Measurements from ENCODE around the gene ZNF581.

ZNF581 gene

DNA sequence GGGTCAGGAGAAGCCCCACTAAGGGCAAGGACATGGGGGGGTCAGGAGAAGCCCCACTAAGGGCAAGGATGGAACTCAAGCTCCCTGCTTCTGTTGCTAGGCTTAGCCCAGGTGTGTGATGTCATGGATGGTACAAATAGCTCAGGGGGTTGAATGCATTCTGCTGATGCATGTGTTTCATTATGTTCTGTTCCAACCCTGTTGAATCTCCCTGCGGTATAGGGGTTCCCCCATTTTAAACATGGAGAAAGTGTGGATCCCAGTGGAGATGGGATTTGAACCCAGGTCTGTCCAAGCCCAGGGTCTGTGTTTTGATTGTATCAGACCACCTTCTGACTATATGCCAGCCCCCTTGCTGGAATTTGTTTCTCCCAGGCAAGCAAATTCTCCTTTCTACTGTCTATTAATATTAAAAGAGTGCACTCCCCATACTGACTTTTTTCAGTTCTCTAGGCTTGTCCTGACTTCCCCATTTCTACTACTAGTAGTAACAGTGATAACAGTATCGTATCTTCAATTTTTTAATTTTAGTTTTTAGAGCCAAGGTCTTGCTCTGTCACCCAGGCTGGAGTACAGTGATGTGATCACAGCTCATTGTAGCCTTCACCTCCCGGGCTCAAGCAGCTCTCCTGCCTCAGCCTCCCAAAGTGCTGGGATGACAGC, 31.3 kb upstream of the ZNF581 start:
- DNase-seq: no peak

DNA sequence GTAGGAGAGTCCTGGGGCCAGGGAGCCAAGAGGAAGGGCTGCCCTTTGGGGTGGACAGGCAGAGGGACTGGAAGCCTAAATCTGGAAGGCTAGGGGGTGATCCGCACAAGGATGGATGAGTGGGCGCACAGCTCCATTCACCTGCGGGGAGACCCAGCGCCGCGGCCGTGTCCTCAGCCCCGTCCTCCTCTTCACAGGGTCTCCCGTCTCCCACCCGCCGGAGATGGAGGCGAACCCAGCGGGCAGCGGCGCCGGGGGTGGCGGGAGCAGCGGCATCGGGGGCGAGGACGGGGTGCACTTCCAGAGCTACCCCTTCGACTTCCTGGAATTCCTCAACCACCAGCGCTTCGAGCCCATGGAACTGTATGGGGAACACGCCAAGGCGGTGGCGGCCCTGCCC, 30.1 kb upstream of the ZNF581 start:
- DNase-seq: no peak

DNA sequence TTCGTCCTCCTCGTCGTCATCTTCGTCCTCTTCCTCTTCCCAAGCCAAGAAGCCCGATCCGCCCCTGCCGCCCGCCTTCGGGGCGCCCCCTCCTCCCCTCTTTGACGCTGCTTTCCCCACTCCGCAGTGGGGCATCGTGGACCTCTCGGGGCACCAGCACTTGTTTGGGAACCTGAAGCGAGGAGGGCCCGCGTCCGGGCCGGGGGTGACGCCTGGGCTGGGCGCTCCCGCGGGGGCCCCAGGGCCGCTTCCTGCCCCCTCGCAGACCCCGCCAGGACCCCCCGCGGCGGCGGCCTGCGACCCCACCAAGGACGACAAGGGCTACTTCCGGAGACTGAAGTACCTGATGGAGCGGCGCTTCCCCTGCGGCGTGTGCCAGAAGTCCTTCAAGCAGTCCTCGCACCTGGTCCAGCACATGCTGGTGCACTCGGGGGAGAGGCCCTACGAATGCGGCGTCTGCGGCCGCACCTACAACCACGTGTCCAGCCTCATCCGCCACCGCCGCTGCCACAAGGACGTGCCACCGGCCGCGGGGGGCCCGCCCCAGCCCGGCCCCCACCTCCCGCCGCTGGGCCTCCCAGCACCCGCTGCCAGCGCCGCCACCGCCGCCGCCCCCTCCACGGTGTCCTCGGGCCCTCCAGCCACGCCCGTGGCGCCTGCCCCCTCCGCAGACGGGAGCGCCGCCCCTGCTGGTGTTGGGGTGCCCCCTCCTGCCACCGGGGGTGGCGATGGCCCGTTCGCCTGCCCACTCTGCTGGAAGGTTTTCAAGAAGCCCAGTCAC, 29.3 kb upstream of the ZNF581 start:
- no peak for DNase-seq

DNA sequence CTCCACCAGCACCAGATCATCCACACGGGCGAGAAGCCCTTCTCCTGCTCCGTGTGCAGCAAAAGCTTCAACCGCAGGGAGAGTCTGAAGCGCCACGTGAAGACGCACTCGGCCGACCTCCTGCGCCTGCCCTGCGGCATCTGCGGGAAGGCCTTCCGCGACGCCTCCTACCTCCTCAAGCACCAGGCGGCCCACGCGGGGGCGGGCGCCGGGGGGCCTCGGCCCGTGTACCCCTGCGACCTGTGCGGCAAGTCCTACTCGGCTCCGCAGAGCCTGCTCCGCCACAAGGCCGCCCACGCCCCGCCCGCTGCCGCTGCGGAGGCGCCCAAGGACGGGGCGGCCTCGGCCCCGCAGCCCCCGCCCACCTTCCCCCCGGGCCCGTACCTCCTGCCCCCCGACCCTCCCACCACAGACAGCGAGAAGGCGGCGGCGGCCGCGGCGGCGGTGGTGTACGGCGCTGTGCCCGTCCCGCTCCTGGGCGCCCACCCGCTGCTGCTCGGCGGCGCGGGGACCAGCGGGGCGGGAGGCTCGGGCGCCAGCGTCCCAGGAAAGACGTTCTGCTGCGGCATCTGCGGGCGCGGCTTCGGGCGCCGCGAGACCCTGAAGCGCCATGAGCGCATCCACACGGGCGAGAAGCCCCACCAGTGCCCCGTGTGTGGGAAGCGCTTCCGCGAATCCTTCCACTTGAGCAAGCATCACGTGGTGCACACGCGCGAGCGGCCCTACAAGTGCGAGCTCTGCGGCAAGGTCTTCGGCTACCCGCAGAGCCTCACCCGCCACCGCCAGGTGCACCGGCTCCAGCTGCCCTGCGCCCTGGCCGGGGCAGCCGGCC, 28.5 kb upstream of the ZNF581 start:
- no peak for DNase-seq

DNA sequence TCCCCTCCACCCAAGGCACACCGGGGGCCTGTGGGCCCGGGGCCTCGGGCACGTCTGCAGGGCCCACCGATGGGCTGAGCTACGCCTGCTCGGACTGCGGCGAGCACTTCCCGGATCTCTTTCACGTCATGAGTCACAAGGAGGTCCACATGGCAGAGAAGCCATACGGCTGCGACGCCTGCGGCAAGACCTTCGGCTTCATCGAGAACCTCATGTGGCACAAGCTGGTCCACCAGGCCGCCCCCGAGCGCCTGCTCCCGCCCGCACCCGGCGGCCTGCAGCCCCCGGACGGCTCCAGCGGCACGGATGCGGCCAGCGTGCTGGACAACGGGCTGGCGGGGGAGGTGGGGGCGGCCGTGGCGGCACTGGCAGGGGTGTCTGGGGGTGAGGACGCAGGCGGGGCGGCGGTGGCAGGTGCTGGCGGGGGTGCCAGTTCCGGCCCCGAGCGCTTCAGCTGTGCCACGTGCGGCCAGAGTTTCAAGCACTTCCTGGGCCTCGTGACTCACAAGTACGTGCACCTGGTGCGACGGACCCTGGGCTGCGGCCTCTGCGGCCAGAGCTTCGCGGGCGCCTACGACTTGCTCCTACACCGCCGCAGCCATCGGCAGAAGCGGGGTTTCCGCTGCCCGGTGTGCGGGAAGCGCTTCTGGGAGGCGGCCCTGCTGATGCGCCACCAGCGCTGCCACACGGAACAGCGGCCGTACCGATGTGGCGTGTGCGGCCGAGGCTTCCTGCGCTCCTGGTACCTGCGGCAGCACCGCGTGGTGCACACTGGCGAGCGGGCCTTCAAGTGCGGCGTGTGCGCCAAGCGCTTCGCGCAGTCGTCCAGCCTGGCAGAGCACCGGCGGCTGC, 27.7 kb upstream of the ZNF581 start:
- DNase-seq: no peak

DNA sequence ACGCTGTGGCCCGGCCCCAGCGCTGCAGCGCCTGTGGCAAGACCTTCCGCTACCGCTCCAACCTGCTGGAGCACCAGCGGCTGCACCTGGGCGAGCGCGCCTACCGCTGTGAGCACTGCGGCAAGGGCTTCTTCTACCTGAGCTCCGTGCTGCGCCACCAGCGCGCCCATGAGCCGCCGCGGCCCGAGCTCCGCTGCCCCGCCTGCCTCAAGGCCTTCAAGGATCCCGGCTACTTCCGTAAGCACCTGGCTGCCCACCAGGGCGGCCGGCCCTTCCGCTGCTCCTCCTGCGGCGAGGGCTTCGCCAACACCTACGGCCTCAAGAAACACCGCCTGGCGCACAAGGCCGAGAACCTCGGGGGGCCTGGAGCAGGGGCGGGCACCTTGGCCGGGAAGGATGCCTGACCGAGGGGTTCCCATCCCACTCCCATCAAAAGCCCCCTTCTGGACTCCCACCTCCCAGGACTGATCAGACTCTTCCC, 27.0 kb upstream of the ZNF581 start:
- DNase-seq: no peak

DNA sequence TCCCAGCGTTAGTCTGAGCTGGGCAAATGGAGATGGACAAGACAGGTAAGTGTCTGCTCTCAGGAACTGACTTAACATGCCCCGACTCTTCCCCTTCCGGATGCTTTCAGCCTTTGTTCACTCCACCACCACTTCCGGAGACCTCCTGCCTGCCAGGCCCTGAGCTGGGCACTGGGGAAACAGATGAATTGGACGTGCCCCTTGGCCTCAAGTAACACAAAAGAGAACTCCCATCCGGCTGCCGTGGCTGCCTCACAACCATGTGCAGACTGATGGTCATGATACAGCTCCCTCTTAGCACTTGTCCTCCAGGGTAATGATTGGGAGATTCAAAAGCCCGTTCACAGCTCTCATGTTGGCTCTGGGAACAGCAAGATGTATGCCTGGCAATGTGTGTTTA, 26.0 kb upstream of the ZNF581 start:
- no peak for DNase-seq

DNA sequence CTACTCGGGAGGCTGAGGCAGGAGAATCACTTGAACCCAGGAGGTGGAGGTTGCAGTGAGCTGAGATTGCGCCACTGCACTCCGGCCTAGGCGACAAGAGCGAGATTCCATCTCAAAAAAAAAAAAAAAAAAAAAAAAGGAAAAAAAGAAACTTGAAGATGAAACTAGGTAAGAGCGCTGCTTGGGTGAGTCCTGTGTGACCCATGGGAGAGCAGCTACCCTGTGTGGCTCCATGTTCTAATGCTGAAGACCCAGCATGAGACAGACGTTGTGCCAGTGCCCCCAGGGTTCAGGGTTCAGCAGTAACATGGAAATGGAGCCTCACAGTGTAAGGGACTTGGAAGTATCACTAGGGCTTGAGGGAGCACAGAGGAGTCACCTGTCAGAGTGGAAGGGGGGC, 25.0 kb upstream of the ZNF581 start:
- no peak for DNase-seq

DNA sequence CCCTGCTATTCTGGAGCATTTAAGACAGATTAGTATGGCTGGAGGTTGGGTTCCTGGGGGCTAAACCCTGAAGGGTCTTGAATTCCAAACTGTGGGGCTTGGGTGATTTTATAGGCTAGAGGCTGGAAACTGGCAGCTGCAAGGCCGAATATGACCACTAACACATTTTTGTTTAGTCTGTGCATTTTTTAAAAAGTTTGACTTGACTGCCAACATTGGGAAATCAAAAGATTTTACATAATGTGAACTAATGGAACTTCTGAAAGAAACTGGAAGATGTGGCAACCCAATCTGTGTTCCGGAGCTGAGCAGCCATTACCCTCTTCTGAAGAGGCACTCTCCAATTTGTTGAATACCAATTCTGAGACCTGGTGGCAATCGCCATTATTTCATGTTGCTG, 24.2 kb upstream of the ZNF581 start:
- no peak for DNase-seq

DNA sequence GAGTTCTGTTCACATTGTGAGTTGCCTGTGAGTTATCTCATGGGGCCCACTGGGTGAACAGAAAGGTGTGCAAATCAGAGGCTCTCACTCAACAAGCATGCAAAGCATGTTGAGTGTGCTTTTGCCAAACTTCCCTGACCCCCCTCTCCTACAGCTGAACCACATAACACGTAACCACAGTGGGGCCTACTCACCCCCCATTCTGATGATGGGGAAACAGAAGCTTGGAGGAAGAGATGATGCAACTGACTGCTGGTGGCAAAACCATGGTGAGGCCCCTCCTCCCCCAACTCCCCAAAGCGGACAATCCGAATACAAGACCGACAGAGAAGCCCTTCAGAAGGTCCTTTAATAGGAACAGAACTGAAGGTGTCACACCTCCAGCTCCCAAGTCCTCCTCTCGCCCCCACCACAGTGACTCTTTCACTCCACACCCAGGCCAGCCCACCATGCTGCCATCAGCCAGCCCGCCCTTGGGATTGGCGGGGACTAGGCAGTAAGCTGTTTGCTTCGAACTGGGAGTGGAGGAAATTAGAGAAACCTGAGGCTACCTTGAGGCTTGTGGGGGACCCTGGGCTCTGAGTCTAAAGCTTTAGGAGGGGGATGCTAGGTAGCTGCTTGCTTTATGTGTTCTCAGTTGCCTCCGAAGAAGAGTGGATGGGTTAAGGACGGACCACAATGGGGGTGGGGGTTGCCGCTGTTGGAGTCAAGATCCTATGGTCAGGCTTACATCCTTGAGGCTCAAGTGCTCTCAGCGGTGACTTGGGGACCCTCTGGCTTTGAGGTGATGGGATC, 22.8 kb upstream of the ZNF581 start:
- DNase-seq: peak; percentile 18

DNA sequence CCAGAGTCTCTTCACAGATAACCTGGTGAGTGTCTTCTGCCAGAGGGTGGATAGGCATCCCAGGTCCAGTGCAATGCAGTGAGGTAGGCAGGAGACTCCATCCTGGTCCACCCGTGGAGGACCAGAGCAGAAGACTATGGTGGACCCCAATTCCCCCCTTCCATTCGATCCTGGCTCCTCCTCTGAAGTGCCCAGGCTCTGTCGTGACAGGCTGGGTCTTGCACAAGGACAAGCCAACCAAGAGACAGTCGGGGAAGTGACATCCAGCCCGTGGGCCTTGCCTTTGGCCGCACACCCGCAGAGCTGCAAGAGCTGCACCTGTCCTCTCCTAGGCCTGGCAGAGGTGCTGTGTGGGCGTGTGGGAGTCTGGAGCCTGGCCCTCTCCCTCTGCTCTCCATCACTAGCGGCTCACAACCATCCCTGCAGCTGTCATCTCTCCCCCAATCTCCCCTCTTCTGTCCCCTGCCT, 22.2 kb upstream of the ZNF581 start:
- no peak for DNase-seq

DNA sequence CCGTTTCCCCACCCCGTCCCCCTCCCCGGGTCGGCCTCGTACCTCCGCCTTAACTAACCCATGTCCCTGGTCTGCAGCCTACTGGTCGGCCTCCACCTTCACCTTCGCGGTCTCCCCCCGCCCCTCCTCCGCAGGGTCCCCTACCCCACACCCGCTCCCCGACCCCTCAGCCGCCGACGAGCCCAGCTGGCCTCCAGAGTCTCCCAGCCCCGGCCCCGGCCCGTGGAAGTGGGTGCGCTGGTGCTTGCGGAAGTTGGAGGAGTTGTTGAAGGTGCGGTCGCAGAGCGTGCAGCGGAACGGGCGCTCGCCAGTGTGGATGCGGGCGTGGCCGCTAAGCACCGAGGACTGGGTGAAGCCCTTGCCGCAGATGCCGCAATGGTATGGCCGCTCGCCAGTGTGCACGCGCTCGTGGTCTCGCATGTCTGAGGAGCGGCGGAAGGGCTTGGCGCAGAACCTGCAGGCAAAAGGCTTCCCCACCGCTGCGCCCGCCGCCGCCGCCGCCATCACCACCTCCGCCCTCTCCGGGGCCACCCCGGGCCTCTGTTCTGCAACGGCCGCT, 21.7 kb upstream of the ZNF581 start:
- DNase-seq: no peak

DNA sequence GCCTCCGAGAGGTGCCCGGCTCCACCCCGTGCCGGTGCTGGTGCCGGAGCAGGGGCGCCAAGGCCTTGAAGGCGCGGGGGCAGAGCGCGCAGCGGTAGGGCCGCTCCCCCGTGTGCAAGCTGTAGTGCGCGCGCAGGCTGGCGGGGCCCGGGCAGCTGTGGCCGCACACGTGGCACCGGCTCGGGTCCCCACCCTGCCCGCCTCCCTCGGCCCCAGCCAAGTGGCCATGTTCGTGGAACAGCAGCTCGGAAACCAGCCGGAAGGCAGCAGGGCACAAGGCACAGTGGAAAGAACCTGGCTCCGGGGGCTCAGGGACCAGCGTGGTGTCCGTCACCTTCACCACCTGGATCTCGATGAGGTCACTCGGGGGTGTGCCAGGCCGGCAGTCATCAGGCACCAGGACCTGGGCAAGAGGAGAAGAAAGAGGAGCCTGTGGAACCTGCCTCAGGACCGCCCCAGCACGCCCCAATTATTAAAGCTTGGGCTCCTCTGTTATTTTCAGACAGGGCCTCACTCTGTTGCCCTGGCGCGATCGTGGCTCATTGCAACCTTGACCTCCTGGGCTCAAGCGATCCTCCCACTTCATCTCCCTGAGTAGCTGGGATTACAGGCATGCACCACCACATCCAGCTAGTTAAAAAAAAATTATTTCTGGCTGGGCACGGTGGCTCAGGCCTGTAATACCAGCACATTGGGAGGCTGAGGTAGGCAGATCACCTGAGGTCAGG, 21.0 kb upstream of the ZNF581 start:
- no peak for DNase-seq

DNA sequence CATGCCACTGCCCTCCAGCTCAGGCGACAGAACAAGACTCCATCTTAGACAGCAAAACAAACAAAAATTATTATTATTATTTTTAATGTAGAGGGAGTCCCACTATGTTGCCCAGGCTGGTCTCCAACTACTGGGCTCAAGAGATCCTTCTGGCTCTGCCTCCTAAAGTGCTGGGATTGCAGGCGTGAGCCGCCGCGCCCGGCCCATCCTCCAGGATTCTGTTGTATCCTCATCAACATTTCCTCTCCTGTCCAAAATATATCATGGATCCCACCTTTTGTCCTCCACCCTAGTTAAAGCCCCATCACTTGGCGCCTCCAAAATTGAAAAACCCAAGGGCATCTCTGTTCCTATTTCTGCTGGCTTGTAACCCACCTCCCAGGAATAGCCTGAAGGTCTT, 20.3 kb upstream of the ZNF581 start:
- DNase-seq: no peak

DNA sequence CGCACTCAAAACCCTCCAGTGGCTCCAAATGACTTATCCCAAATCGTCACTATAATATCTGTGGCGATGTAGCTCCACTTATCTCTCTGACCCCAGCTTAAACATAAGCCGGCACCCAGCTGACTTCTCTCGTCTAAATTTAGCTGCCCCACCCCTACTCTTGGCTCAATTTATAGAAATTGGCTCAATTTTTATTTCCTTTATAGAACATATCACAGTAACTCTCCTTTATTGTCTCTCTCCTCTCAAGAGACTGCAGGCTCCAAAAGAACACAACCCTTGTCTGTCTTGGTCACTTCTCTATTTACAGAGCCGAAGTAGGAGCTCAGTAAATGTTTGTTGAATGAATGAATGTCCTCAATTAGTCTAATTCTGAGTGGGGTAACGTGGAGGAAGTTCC, 19.9 kb upstream of the ZNF581 start:
- DNase-seq: no peak

DNA sequence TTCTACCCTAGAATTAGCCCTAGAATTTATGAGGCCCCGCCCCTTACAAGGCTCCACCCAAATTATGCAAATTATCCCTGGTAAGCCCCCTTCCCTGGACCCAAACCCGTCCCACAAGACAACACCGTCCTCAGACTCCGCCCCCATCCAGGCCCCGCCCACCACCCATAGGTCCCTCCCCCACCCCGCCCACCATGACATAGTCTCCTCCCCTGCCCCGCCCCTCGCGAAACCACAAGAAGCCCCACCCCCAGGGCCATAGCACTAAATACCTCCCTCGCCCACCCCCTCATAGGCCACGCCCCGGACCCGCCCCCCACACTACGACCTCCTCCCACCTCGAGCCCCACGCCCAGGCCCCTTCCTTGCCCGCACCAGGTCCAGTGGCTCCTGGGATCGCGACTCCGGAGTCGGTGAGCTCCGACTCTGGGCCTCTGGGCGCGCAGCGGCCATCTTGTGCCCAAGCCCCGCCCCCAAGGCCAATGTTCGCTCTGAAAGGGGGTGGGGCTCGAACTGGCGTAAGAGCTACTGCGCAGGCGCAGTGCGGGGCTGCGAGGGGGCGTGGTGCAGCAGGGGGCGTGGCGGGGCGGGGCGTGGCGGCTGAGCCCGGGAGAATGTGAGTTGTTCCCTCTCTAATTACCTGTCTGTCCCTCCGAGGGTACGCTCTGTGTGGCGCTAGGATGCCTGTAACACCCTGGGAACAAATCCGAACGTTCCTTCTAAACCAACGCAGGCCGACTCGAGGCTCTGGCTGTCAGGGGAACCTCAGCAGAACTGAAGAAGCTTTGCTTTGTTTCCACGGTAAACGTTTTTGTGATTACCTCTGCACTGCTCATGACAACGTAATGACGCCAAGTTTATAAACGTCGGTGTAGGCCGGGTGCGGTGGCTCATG, 19.1 kb upstream of the ZNF581 start, which contains the start of gene ZNF784:
TSS of gene ZNF784 (minus strand) at position 458 of the 895 bp plus-strand sequence. CDS start at position 453, 5 bp downstream.
- DNase-seq: peak; percentile 94

DNA sequence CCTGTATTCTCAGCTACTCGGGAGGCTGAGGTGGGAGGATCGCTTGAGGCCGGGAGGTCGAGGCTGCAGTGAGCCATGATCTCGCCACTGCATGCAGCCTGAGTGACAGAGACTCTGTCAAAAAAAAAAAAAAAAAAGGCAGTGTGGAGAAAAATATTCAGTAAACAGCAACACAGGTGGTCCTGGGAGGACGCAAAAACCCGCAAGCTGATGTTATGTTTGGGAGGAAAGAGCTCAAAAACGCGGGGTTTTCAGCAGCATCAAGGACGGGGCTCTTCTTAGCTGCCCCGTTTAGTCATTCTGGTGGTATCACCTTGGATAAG, 18.5 kb upstream of the ZNF581 start:
- no peak for DNase-seq

DNA sequence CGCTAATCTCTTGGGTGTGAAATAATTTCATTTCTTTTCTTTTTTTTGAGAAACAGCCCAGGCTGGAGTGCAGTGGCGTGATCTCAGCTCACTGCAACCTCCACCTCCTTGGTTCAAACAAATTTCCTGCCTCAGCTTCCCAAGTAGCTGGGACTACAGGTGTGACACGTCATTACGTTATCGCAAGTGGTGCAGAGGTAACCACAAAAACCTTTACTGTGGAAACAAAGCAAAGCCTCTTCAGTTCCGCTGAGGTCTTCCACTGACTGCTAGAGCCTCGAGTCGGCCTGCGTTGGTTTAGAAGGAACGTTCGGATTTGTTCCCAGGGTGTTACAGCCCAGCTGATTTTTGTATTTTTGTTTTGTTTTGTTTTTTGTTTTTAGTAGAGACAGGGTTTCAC, 17.1 kb upstream of the ZNF581 start:
- DNase-seq: peak; percentile 92

DNA sequence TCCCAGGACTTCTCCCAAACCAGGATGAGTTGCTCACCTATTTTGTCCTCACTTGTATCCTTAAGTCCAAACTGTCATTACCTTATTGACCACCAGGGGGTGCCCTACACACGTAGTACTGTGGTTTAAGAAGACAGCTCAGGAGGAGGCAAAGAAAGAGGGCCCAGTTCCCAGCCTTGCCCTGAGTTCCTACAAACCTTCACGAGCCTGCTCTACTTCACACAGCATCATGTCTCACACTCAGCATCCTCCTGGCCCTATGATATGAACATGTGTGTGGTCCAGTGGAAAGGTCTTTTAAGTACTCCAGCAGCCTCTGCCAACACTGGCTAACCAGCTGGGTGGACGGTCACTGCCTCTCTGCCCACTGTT, 11.0 kb upstream of the ZNF581 start:
- DNase-seq: peak; percentile 93

DNA sequence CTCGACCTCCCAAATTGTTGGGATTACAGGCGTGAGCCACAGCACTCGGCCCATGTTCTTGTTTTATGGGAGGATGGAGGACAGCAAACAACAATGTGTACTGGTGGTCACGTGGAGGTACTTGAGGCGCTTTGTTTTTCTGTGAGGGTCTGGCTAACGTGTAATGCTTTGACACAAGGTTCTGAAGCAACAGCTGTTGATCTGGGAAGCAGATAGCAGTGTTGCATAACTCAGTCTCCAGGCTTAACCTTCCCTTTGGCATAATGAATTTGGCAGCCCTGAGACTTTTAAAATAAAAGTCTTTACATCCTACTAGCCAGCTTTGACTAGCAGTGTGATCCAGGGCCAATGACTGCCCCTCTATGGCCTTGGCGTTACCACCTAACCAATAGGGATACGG, 9.6 kb upstream of the ZNF581 start:
- DNase-seq: no peak
